H1 (cell line): Measurements from ENCODE around the gene ASAP3. TPM values are rescaled to one million over a fixed set of nuclear protein-coding genes. Genes with fewer than 3 reads are reported as not detected.

ENCODE experiments used
- CTCF ChIA-PET: fragments of 300-600 bp; sonication (Branson Sonifier 250); formaldehyde crosslinking; loops from one replicate; lab custom pipeline; 2021; ENCODE audit not compliant: partially characterized antibody; lab: Charles Lee
- POLR2A ChIA-PET: fragments of 300-600 bp; sonication (Branson Sonifier 250); formaldehyde crosslinking; loops from one replicate; lab custom pipeline; 2021; ENCODE audit warnings: inconsistent platforms; ENCODE audit not compliant: partially characterized antibody; lab: Charles Lee
- DNase-seq, 2 experiments: peaks; one replicate each; pipeline versions ENCODE4 v3.0.0 to v3.0.0-alpha.2; 2010 to 2022; ENCODE audit warnings: low spot score in 2 of 2, low read depth in 1 of 2, mixed read lengths in 1 of 2
- FAIRE-seq: peaks from 2 replicates; lab custom pipeline; 2011; peaks lifted over from hg19 to GRCh38; lab: Jason Lieb, UNC
- H2AFZ ChIP-seq: 2 replicates; pipeline ENCODE4 v1.8.1; 2012; ENCODE audit warnings: low read length, inconsistent platforms
- H2AK5ac ChIP-seq: 2 replicates; pipeline ENCODE4 v1.6.1; 2013; ENCODE audit warnings: low read depth, low read length
- H2BK120ac ChIP-seq: replicated peaks from 2 replicates; pipeline ENCODE3; 2013; ENCODE audit warnings: low read depth, low read length, inconsistent platforms
- H2BK12ac ChIP-seq: 2 replicates; pipeline ENCODE4 v1.6.1; 2013; ENCODE audit warnings: low read depth, low read length
- H2BK15ac ChIP-seq: 2 replicates; pipeline ENCODE4 v1.6.1; 2013; ENCODE audit warnings: low read length
- H2BK20ac ChIP-seq: 2 replicates; pipeline ENCODE4 v1.6.1; 2013; ENCODE audit warnings: low read length
- H2BK5ac ChIP-seq: 2 replicates; pipeline ENCODE4 v1.6.1; 2013; ENCODE audit warnings: low read depth, low read length
- H3K14ac ChIP-seq: 2 replicates; pipeline ENCODE4 v1.6.1; 2013; ENCODE audit warnings: inconsistent platforms; ENCODE audit not compliant: insufficient read length
- H3K18ac ChIP-seq: 2 replicates; pipeline ENCODE4 v1.6.1; 2013; ENCODE audit warnings: low read length; ENCODE audit errors: extremely low read depth
- H3K23ac ChIP-seq: 2 replicates; pipeline ENCODE4 v1.6.1; 2013; ENCODE audit warnings: inconsistent platforms; ENCODE audit not compliant: insufficient read length
- H3K23me2 ChIP-seq: 2 replicates; pipeline ENCODE4 v1.6.1; 2013; ENCODE audit warnings: low read depth, low read length
- H3K27ac ChIP-seq: 2 replicates; pipeline ENCODE4 v1.6.1; 2011; ENCODE audit warnings: low read depth, low read length, inconsistent platforms
- H3K27me3 ChIP-seq, 4 experiments: replicated peaks in 1 of 4; 1 replicate in 1 of 4; 2 replicates in 3 of 4; pipeline versions ENCODE4 v1.6.1 to v1.8.1; 2011 to 2013; ENCODE audit warnings: low read length in 3 of 4, mild to moderate bottlenecking in 3 of 4, inconsistent platforms in 2 of 4, mixed read lengths in 2 of 4, moderate library complexity in 1 of 4; ENCODE audit not compliant: control insufficient read depth in 3 of 4, insufficient read depth in 3 of 4; ENCODE audit errors: extremely low read depth in 1 of 4
- H3K36me3 ChIP-seq, 4 experiments: 2 replicates each; pipeline versions ENCODE4 v1.6.1 to v1.8.1; 2011 to 2013; ENCODE audit warnings: mild to moderate bottlenecking in 4 of 4, low read length in 3 of 4, moderate library complexity in 2 of 4, control low read depth in 1 of 4, inconsistent platforms in 1 of 4; ENCODE audit not compliant: insufficient read depth in 4 of 4, control insufficient read depth in 2 of 4
- H3K4ac ChIP-seq: replicated peaks from 2 replicates; pipeline ENCODE3; 2013; ENCODE audit warnings: low read length, low read depth, mixed read lengths, inconsistent platforms; ENCODE audit not compliant: insufficient read length
- H3K4me1 ChIP-seq, 4 experiments: replicated peaks in 1 of 4; 1 replicate in 1 of 4; 2 replicates in 3 of 4; pipeline versions ENCODE4 v1.6.1 to v1.8.1; 2011 to 2013; ENCODE audit warnings: low read length in 3 of 4, inconsistent platforms in 2 of 4, mixed read lengths in 1 of 4; ENCODE audit not compliant: insufficient read depth in 4 of 4, control insufficient read depth in 3 of 4
- H3K4me2 ChIP-seq, 2 experiments: 2 replicates each; pipeline versions ENCODE4 v1.6.1 to v1.8.1; 2011 to 2013; ENCODE audit warnings: low read depth in 2 of 2, low read length in 2 of 2, control low read depth in 1 of 2, inconsistent platforms in 1 of 2, mild to moderate bottlenecking in 1 of 2; ENCODE audit not compliant: insufficient read depth in 1 of 2
- H3K4me3 ChIP-seq, 4 experiments: fragments of 200-600, 300-600 bp in 1 of 4; sonication (generic), shearing (Covaris generic), sonication (Bioruptor Twin) in 1 of 4; 2 replicates each; pipeline versions ENCODE4 v1.5.1 to v1.8.1; 2011 to 2016; ENCODE audit warnings: low read length in 4 of 4, low read depth in 3 of 4, control low read depth in 2 of 4, inconsistent platforms in 2 of 4, mild to moderate bottlenecking in 2 of 4, mixed read lengths in 1 of 4, moderate library complexity in 1 of 4; ENCODE audit not compliant: insufficient read depth in 2 of 4; ENCODE audit errors: extremely low read depth in 1 of 4
- H3K56ac ChIP-seq: replicated peaks from 2 replicates; pipeline ENCODE3; 2013; ENCODE audit warnings: low read depth, mild to moderate bottlenecking, mixed read lengths, low read length, inconsistent platforms; ENCODE audit not compliant: insufficient read length
- H3K79me1 ChIP-seq: 2 replicates; pipeline ENCODE4 v1.6.1; 2013; ENCODE audit warnings: low read depth, low read length, control low read depth
- H3K79me2 ChIP-seq, 2 experiments: 2 replicates each; pipeline versions ENCODE4 v1.6.1 to v1.8.1; 2012 to 2013; ENCODE audit warnings: low read length in 2 of 2, mild to moderate bottlenecking in 2 of 2, inconsistent platforms in 1 of 2; ENCODE audit not compliant: insufficient read depth in 2 of 2, control insufficient read depth in 1 of 2
- H3K9ac ChIP-seq, 4 experiments: replicated peaks in 1 of 4; 1 replicate in 1 of 4; 2 replicates in 3 of 4; pipeline versions ENCODE4 v1.6.1 to v1.8.1; 2011 to 2013; ENCODE audit warnings: low read depth in 3 of 4, low read length in 3 of 4, control low read depth in 2 of 4, mild to moderate bottlenecking in 2 of 4, moderate library complexity in 2 of 4, inconsistent platforms in 1 of 4; ENCODE audit errors: extremely low read depth in 1 of 4
- H3K9me3 ChIP-seq, 2 experiments: 2 replicates each; pipeline versions ENCODE4 v1.6.1 to v1.8.1; 2012 to 2013; ENCODE audit warnings: mild to moderate bottlenecking in 2 of 2, moderate library complexity in 2 of 2, control low read depth in 1 of 2, inconsistent platforms in 1 of 2, low read depth in 1 of 2, low read length in 1 of 2, mixed read lengths in 1 of 2; ENCODE audit not compliant: insufficient read depth in 2 of 2
- H4K20me1 ChIP-seq, 2 experiments: replicated peaks in 1 of 2; 2 replicates each; pipeline versions ENCODE3 to v1.8.1; 2011 to 2013; ENCODE audit warnings: inconsistent platforms in 2 of 2, low read length in 2 of 2, mild to moderate bottlenecking in 1 of 2; ENCODE audit not compliant: insufficient read depth in 2 of 2, control insufficient read depth in 1 of 2
- H4K5ac ChIP-seq: 2 replicates; pipeline ENCODE4 v1.6.1; 2013; ENCODE audit warnings: low read length, low read depth, mixed read lengths, inconsistent platforms; ENCODE audit not compliant: insufficient read length
- H4K8ac ChIP-seq: 2 replicates; pipeline ENCODE4 v1.8.0; 2013; ENCODE audit warnings: mild to moderate bottlenecking, moderate library complexity, low read length, inconsistent platforms; ENCODE audit not compliant: insufficient read depth; ENCODE audit errors: extremely low read depth
- H4K91ac ChIP-seq: replicated peaks from 2 replicates; pipeline ENCODE3; 2013; ENCODE audit warnings: low read length, mixed read lengths, inconsistent platforms; ENCODE audit not compliant: insufficient read length
- CHD2 ChIP-seq: IDR thresholded peaks from 2 replicates; pipeline ENCODE4 v1.6.1; 2012; ENCODE audit warnings: low read length, improper control_type of control experiment
- GABPA ChIP-seq: IDR thresholded peaks from 2 replicates; pipeline ENCODE4 v1.6.1; 2011; ENCODE audit warnings: mild to moderate bottlenecking, low read length, moderate library complexity, borderline replicate concordance; ENCODE audit not compliant: insufficient read depth
- HDAC2 ChIP-seq, 2 experiments: fragments of 300-600 bp in 1 of 2; sonication (generic) in 1 of 2; IDR thresholded peaks; 2 replicates each; pipeline ENCODE4 v1.6.1; 2011 to 2012; ENCODE audit warnings: low read depth in 2 of 2, low read length in 2 of 2, mild to moderate bottlenecking in 2 of 2, moderate library complexity in 2 of 2, borderline replicate concordance in 1 of 2, inconsistent platforms in 1 of 2
- HDAC6 ChIP-seq: IDR thresholded peaks from one replicate; pipeline ENCODE4 v1.7.1; 2012; ENCODE audit warnings: low read depth, mild to moderate bottlenecking, inconsistent platforms, low read length, moderate library complexity
- POLR2AphosphoS5 ChIP-seq: IDR thresholded peaks from 2 replicates; pipeline ENCODE4 v1.6.1; 2011; ENCODE audit warnings: low read depth, low read length
- SIRT6 ChIP-seq: IDR thresholded peaks from one replicate; pipeline ENCODE4 v1.7.1; 2012; ENCODE audit warnings: low read length, inconsistent platforms
- USF2 ChIP-seq: IDR thresholded peaks from 2 replicates; pipeline ENCODE4 v1.6.1; 2011; ENCODE audit warnings: low read length, improper control_type of control experiment
- YY1 ChIP-seq: IDR thresholded peaks from 2 replicates; pipeline ENCODE4 v1.6.1; 2011; ENCODE audit warnings: low read depth, mild to moderate bottlenecking, low read length
- WGBS, 2 experiments: shearing (Covaris generic) in 1 of 2; methylation state at CpG; one replicate each; pipeline versions ENCODE4 v1.1.6 to v1.1.7; 2013 to 2015; ENCODE audit warnings: low lambda C conversion rate in 2 of 2, mixed read lengths in 2 of 2, inconsistent platforms in 1 of 2, low coverage in 1 of 2, missing lambda C conversion rate in 1 of 2; ENCODE audit not compliant: insufficient replicate concordance in 2 of 2, insufficient coverage in 1 of 2, insufficient read length in 1 of 2; ENCODE audit errors: extremely low coverage in 1 of 2, missing lambda C conversion rate in 1 of 2; 5-methylcytosine and 5-hydroxymethylcytosine counted together
- polyA plus RNA-seq, 7 experiments: library from polyadenylated mRNA; depleted of rRNA in 3 of 7; stranded (reverse) in 5 of 7; unstranded in 2 of 7; fragments of >200 nt in 5 of 7; fragments of 200-250 nt in 2 of 7; gene quantifications; 1 replicate in 5 of 7; 2 replicates in 1 of 7; 4 replicates in 1 of 7; pipeline versions ENCODE4 v1.2.1 to v1.2.3, GENCODE V29; 2011 to 2013; ENCODE audit warnings: missing spikeins in 2 of 7, mixed read lengths in 2 of 7
- total RNA-seq: library from RNA; stranded (reverse); fragmentation: NEBNext Ultra II Directional; extraction: Animal tissue kit (Norgen Biotek cat#: 25700); gene quantifications from 2 replicates; pipeline ENCODE4 v1.2.1, GENCODE V29; 2021
- TF ChIP-seq, protein P1 (sequence below): IDR thresholded peaks from 2 replicates; pipeline ENCODE4 v1.6.1; 2012; ENCODE audit warnings: low read length, inconsistent platforms

Gene ASAP3
- total and polyA plus RNA-seq, 2 of the 8 experiments (the other 6 are each of a cell fraction or from before 2014, with no cell fraction given): 53.1 to 58.0 TPM

GRCh38 chr1:23392125-23392855, 91.7 kb downstream of the ASAP3 start:
- no peak overlapping the region; the same call in 1 of the 2 replicates for H2BK12ac ChIP-seq
- DNase-seq (no peak), FAIRE-seq (peak; percentile 19)
- no peak overlapping the region for H2BK120ac ChIP-seq
- H4K20me1 ChIP-seq: peaks cover 4 to 10% of the 10 kb centered on the region in 2 experiments
- no peak overlapping the region for H3K23ac ChIP-seq
- peaks cover 0 to 10% (median 4%) of the 10 kb centered on the region in 4 experiments; a peak in 6 of 7 replicates for H3K4me1 ChIP-seq
- H3K9ac ChIP-seq: peak overlapping the region in 1 of 4 experiments; percentile 18; a peak in 1 of 7 replicates
- H4K91ac ChIP-seq: no peak overlapping the region
- no peak overlapping the region for H2AFZ ChIP-seq
- ChIA-PET POLR2A (interaction anchor here (0.9 kb wide), 1 partner anchor 48 kb away, joined by 5 read pairs; the partner anchor contains the start of gene HNRNPR), CTCF (interaction anchor here (3.2 kb wide), 1 partner anchor 11 kb away, joined by 26 read pairs; no protein-coding TSS in a partner anchor)
- no peaks in the 10 kb centered on the region for H3K79me2 ChIP-seq
- no peak overlapping the region for H3K18ac ChIP-seq
- no peak overlapping the region for H3K27ac ChIP-seq
- peaks cover 25 to 78% (median 58%) of the 10 kb centered on the region in 4 experiments for H3K27me3 ChIP-seq
- peak overlapping the region; percentile 4; the same call in 1 of the 2 replicates for H2AK5ac ChIP-seq
- H3K4ac ChIP-seq: no peak overlapping the region
- peaks cover 10% of the 10 kb centered on the region for H3K23me2 ChIP-seq
- no peak overlapping the region for H3K4me3 ChIP-seq
- no peaks in the 10 kb centered on the region for H3K36me3 ChIP-seq
- WGBS, 2 experiments: 64 to 100% methylated on average over 1 to 2 of the region's 2 CpGs
- H2BK15ac ChIP-seq: no peak overlapping the region
- no peak overlapping the region for H2BK5ac ChIP-seq
- H3K56ac ChIP-seq: peak overlapping the region; percentile 98
- H3K4me2 ChIP-seq: no peak overlapping the region; a peak in 1 of 4 replicates
- no peak overlapping the region for H4K5ac ChIP-seq
- 0 out of 2 replicates have a peak, but pooled peaks cover 3% of the 10 kb centered on the region for H3K79me1 ChIP-seq
- H3K14ac ChIP-seq: no peak overlapping the region
- H2BK20ac ChIP-seq: no peak overlapping the region
- peaks cover 4 to 8% of the 10 kb centered on the region in 2 experiments; a peak in 2 of 4 replicates for H3K9me3 ChIP-seq
- H4K8ac ChIP-seq: no peak overlapping the region
- no peak for TF ChIP-seq HDAC6
- no peak for TF ChIP-seq POLR2AphosphoS5
- TF ChIP-seq YY1: no peak
- TF ChIP-seq USF2: no peak
- TF ChIP-seq SIRT6: no peak
- TF ChIP-seq CHD2: no peak
- TF ChIP-seq GABPA: no peak
- TF ChIP-seq HDAC2 (IDR thresholded peaks at IDR 0.05; ENCODE audit: borderline replicate concordance in 1 of 2, low read depth in 2 of 2, low read length in 2 of 2): no peak
- TF ChIP-seq, protein P1, sequence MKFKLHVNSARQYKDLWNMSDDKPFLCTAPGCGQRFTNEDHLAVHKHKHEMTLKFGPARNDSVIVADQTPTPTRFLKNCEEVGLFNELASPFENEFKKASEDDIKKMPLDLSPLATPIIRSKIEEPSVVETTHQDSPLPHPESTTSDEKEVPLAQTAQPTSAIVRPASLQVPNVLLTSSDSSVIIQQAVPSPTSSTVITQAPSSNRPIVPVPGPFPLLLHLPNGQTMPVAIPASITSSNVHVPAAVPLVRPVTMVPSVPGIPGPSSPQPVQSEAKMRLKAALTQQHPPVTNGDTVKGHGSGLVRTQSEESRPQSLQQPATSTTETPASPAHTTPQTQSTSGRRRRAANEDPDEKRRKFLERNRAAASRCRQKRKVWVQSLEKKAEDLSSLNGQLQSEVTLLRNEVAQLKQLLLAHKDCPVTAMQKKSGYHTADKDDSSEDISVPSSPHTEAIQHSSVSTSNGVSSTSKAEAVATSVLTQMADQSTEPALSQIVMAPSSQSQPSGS: no peak
